ENCODE data around the gene ZNF688. TPM values are rescaled to one million over a fixed set of nuclear protein-coding genes. Genes with fewer than 3 reads are reported as not detected.
A peak's percentile ranks its signal among the peaks of the same experiment; 100 is the strongest.

The ZNF688 gene
- total and polyA plus RNA-seq, 2 of the 13 experiments (the other 11 are each of a cell fraction or from before 2014, with no cell fraction given): 2.4 to 5.4 TPM

GRCh38 chr16:30526823-30527634, 44.5 kb downstream of the ZNF688 start (continued):
- TF ChIP-seq YEATS2 (CRISPR knock-in tag; IDR thresholded peaks at IDR 0.05; ENCODE audit: borderline replicate concordance) (peak; percentile 61; the same call in 1 of the 2 replicates), ZBTB39 (CRISPR knock-in tag; IDR thresholded peaks at IDR 0.05) (0 out of 2 replicates have a peak, but pooled peaks have one; percentile 36), HNRNPL (IDR thresholded peaks at IDR 0.05; ENCODE audit: low read depth, low read length) (peak; percentile 59; the same call in 1 of the 2 replicates), ZNF180 (CRISPR knock-in tag; IDR thresholded peaks at IDR 0.05; ENCODE audit: borderline replicate concordance, low read depth) (no peak), MXD1 (CRISPR knock-in tag; IDR thresholded peaks at IDR 0.05) (peak; percentile 68), ZNF615 (CRISPR knock-in tag; IDR thresholded peaks at IDR 0.05; ENCODE audit: borderline replicate concordance) (no peak), TCF7L2 (IDR thresholded peaks at IDR 0.05; ENCODE audit: low read depth, low read length) (no peak), ZBTB34 (CRISPR knock-in tag; IDR thresholded peaks at IDR 0.05) (no peak), ZNF205 (CRISPR knock-in tag; IDR thresholded peaks at IDR 0.05) (no peak; the same call in 1 of the 2 replicates), ASH2L (IDR thresholded peaks at IDR 0.05; ENCODE audit: insufficient read length, low read depth, low read length) (peak; percentile 86), FOXK1 (CRISPR knock-in tag; IDR thresholded peaks at IDR 0.05; ENCODE audit: borderline replicate concordance, low read depth) (no peak; the same call in 1 of the 2 replicates), ZNF788 (CRISPR knock-in tag; IDR thresholded peaks at IDR 0.05; ENCODE audit: borderline replicate concordance) (peak; percentile 59; the same call in 1 of the 2 replicates), ZNF704 (CRISPR knock-in tag; IDR thresholded peaks at IDR 0.05; ENCODE audit: borderline replicate concordance) (peak; percentile 81; the same call in 1 of the 2 replicates), ZNF337 (CRISPR knock-in tag; IDR thresholded peaks at IDR 0.05; ENCODE audit: borderline replicate concordance, low read depth) (no peak), KAT8 (CRISPR knock-in tag; IDR thresholded peaks at IDR 0.05) (peak; percentile 54), CENPX (CRISPR knock-in tag; IDR thresholded peaks at IDR 0.05) (no peak), ZNF577 (CRISPR knock-in tag; IDR thresholded peaks at IDR 0.05; ENCODE audit: borderline replicate concordance, low read depth) (no peak)
- TF ChIP-seq, protein P1, sequence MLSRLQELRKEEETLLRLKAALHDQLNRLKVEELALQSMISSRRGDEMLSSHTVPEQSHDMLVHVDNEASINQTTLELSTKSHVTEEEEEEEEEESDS (CRISPR knock-in tag; IDR thresholded peaks at IDR 0.05; ENCODE audit: borderline replicate concordance): no peak

Data from HepG2 (cell line).